Epidermal melanocyte (primary cell): ENCODE results near the gene ZDHHC8.

ENCODE experiments used
- DNase-seq: peaks from one replicate; pipeline ENCODE4 v3.0.0; 2011; ENCODE audit warnings: low spot score; ENCODE audit not compliant: insufficient read length

The ZDHHC8 gene

GRCh38 chr22:20131597-20131858 lies at the start of gene ZDHHC8:
Gene ZDHHC8, plus strand, starts transcription at chr22:20131804. Its CDS starts 144 bp downstream, at chr22:20131948.
- no peak for DNase-seq

GRCh38 chr22:20083157-20083890 lies 48.3 kb upstream of the ZDHHC8 start:
- no peak for DNase-seq

GRCh38 chr22:20083891-20084546 lies 47.6 kb upstream of the ZDHHC8 start:
- DNase-seq, result no peak

- DNase-seq, result no peak
These were observed 46.8 kb upstream of the ZDHHC8 start for GRCh38 chr22:20084547-20085413.

GRCh38 chr22:20085651-20086050 lies 46.0 kb upstream of the ZDHHC8 start:
- no peak for DNase-seq

- no peak for DNase-seq
These were observed 45.5 kb upstream of the ZDHHC8 start for GRCh38 chr22:20086101-20086599.

GRCh38 chr22:20086763-20087162 lies 44.8 kb upstream of the ZDHHC8 start:
- no peak for DNase-seq

- no peak for DNase-seq
These were observed 44.0 kb upstream of the ZDHHC8 start for GRCh38 chr22:20087319-20088262.

GRCh38 chr22:20088263-20088648 lies 43.3 kb upstream of the ZDHHC8 start:
- no peak for DNase-seq

GRCh38 chr22:20089226-20089976 lies 42.2 kb upstream of the ZDHHC8 start:
- DNase-seq, result no peak

GRCh38 chr22:20089977-20090729 lies 41.5 kb upstream of the ZDHHC8 start:
- no peak for DNase-seq

GRCh38 chr22:20090730-20091240 lies 40.8 kb upstream of the ZDHHC8 start:
- no peak for DNase-seq

- DNase-seq, result no peak
These were observed 39.7 kb upstream of the ZDHHC8 start for GRCh38 chr22:20091690-20092476.

GRCh38 chr22:20092477-20092854 lies 39.1 kb upstream of the ZDHHC8 start:
- no peak for DNase-seq

GRCh38 chr22:20093418-20094196 lies 38.0 kb upstream of the ZDHHC8 start:
- no peak for DNase-seq

GRCh38 chr22:20094197-20094807 lies 37.3 kb upstream of the ZDHHC8 start:
- DNase-seq, result no peak

GRCh38 chr22:20095521-20095920 lies 36.1 kb upstream of the ZDHHC8 start:
- no peak for DNase-seq
